HG03103 (cell line): ENCODE data around the gene B3GNT7.
"Not testable (repeated sequence)": the region's sequence is repeated elsewhere in the genome, so short reads cannot be mapped to it uniquely, and the experiment has no call there.

Experiments used
- ATAC-seq: cut with Tn5 transposase; IDR thresholded peaks from one replicate; pipeline ENCODE4 v1.9.1; 2021; ENCODE audit warnings: low read depth; ENCODE audit not compliant: unreplicated experiment

Gene B3GNT7

DNA sequence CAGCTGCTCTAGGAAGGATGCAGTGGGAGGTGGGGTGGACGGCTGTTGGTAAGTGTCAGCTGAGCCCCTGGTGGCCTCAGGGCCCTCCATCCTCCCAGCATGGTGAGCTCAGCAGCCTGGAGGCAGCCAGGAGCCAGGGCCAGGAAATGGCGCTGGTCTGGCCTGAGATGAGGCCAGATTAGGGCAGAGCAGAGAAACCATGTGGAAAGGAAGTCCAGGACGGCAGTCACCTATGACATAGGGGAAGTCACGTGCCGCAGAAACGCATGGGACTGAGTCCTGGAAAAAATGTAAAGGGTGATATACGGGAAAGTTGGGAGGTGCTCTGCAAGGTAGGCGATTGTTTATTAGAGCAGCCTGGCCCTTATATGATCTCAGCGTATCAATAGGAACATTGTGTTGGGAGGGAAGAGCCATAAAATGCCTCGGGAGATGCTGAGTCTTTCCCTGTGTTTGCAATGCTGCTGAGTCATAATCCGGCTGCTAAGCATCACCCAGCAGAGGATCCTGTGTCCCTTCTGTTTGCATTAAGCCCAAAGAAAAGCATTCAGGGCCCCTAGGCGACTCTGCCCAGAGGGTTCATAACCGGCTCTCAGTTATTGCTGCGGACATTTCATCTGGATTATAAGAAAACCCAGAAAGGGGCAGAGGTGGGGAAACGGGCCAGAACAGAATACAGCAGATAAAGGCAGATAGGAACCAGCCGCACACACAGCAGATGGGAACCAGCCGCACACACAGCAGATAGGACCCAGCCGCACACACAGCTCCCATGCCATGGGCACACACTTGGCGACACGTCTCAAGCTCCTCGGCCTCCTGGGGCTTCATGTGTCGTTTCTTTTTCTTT lies 30.3 kb upstream of the B3GNT7 start:
- ATAC-seq, result no peak

DNA sequence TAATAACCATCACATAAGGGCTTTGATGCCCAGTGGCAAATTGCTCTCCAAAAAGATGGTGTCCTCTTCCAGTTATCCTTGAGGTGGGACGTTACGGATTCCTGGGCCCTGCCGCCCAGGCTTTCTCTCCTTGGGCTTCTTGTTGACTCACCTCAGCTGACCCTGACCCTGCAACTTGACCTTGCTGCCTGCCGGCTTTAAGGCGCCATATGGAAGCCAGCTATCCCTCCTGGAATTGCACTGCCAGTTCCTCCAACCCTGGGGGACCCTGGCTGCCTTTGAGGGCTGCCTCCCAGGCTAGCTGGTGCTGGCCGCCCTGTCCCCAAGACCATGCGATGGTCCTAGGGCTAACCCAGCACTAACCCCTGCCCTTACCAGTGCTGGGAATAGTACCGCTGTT lies 28.3 kb upstream of the B3GNT7 start:
- ATAC-seq, result no peak

DNA sequence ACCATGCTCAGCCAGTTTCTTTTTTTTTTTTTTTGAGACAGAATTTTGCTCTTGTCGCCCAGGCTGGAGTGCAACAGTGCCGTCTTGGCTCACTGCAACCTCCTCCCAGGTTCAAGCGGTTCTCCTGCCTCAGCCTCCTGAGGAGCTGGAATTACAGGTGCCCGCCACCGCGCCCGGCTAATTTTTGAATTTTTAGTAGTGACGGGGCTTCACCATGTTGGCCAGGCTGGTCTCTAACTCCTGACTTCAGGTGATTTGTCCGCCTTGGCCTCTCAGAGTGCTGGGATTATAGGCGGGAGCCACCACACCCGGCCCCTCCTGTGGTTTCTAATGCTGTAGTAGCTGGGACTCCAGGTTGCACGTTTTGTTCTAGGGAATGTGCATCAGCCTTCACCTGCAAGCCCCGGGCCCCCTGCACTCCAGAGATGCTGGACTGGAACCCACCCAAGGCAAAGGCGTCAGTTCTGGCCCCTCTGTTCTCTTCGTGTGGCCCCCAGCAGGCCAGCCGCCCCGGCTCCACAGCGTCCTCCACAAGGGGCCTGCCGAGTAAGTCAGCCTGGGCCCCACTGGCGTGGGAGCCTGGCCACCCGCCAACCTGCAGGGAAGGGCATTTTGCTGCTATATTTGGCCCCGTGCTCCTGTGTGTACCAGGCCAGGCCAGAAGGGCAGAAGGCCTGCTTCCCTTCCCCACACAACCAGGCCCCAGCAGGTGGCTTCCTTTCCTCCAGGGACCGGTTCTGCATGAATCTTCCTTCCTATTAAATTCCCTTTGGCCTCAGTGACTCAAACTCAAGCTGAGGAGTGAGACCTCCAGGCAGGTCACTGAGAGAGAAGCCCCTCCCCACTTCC lies 25.7 kb upstream of the B3GNT7 start:
- no peak for ATAC-seq

GRCh38 chr2:231370429-231370748 lies 25.1 kb upstream of the B3GNT7 start:
- ATAC-seq, result no peak

GRCh38 chr2:231370749-231371429 lies 24.6 kb upstream of the B3GNT7 start:
- no peak for ATAC-seq

DNA sequence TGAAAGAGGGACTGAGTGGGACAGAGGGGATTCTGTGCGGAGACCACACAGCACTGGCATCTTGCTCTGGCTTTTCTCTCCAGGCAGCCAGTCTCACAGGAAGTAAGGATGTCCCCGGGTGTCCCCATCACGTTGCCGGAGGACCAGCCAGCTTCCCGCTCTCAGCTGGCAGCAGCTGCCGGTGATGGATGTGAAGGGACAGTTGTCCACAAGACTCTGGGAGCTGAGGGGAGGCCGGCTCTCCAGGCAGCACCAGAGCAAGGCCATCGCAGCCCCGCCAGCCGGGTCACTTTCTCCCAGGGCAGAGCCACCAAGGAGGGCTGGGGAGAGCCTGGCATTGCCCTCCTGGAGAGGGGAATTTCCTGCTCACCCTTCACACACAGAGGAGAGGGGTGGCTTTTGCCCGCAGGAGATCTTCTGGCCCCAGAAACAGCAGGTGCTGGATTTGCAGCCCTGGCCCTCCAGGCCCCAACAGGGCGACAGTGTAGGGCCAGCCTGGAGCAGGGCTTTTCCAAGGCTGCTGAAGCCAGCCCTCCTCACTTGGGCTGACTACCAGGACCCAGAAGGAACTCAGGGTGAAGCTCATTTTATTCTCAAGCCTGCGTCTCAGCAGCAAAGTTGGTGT lies 24.0 kb upstream of the B3GNT7 start:
- ATAC-seq, result no peak

DNA sequence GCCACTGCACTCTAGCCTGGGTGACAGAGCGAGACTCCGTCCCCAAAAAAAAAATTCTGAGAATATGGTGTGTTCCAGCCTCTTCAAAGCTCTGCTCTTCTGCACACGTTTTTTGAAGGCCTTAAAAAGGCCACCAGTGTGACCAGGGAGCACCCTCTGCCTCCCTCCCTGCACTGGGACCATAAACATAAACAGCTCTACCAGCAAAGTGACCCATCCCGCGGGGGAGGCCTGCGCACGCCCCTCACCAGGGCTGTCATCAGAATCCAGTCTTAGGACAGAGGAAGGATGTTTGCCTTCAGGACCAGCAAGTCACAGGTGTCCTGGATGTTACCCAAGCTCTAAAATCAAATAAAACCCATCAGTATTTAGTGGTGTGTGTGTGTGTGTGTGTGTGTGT lies 23.2 kb upstream of the B3GNT7 start:
- ATAC-seq, result no peak

DNA sequence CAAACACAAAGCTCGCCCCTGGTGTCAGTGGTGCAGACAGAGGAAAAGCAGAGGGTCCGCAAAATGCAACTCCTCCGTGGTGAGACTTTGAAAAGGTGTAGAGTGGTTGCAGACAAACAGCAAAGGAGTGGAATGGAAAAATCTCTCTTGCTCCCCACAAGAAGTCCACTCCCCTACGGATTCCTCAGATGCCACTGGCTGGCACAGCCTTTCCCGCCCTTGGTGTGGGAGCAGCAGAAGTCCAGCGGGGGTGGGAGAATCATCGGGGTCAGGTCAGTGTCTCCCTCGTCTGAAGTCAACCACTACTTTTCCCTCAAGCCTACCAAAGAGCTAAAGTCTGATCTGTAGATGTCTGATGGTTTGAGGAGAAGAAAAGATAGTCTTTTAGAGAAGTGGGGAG lies 22.3 kb upstream of the B3GNT7 start:
- ATAC-seq, result no peak

DNA sequence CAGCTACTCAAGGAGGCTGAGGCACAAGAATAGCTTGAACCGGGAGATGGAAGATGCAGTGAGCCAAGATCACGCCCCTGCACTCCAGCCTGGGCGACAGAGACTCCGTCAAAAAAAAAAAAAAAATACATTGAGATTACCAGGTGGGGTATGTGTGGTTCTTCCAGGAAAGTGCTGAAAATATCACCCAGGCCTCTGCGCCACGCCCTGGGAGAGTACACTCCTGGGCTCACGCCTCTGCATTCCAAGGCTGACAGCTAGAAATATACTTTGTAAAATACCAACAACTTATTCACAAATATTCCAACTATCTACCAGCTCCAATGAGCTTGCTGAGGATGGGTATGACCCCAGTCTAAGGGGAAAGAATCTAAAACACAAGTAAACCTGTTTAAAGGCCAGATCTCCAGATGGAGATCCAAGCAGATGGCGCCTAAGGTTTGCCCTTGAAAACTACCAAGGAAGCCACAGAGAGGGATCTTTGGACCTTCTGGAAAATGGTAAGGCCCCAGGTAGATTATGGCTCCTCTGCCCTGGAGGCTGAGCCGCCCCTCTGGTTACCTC lies 21.6 kb upstream of the B3GNT7 start:
- no peak for ATAC-seq

DNA sequence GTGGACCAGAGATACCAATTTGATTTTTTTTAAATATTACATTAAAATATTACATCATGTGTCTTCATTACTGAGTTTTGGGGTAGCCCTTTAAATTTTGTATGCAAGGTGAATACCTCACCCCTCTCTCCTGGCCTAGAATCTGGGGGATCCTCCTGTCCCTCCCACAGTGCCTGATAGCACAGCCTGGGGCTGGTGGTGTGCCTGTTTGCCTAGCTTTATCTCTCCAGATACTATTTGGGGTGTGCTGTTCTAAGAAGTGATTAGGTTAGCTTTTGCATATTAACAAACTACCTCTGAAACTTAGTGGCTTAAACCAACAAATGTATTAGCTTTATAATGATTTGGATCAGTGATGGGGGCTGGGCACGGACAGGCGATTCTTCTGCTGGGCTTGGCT lies 20.7 kb upstream of the B3GNT7 start:
- ATAC-seq, result no peak

DNA sequence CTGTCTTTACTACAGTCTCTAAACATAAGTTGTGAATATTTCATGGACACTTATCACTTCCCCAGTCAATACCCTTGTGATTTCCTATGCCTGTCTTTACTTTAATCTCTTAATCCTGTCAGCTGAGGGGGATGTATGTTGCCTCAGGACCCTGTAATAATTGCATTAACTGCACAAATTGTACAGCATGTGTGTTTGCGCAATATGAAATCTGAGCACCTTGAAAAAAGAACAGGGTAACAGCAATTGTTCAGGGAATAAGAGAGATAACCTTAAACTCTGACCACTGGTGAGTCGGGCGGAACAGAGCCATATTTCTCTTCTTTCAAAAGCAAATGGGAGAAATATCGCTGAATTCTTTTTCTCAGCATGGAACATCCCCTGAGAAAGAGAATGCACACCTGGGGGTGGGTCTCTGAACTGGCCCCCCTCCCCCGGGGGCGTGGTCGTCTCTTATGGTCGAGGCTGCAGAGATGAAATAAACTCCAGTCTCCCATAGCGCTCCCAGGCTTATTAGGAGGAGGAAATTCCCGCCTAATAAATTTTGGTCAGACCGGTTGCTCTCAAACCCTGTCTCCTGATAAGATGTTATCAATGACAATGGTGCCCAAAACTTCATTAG lies 19.4 kb upstream of the B3GNT7 start:
- ATAC-seq, result not testable (repeated sequence)

DNA sequence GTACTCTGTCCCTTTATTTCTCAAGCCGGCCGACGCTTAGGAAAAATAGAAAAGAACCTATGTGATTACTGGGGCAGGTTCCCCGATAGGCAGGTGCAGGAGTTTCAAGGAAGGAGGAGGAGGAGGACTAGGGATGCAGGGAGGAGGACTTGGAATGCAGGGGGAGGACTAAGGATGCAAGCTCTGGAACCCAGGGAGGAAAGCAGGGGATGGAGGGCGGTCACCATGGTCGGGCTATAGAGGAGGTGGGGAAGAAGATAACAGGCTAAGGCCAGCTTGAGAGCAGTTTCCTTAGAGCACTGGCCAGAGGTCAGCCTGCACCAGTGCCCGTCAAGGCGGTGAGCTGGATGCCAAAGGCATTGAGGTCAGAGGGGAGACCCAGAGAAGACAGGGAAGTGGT lies 18.7 kb upstream of the B3GNT7 start:
- ATAC-seq, result no peak

GRCh38 chr2:231378026-231378722 lies 17.3 kb upstream of the B3GNT7 start:
- ATAC-seq, result no peak

DNA sequence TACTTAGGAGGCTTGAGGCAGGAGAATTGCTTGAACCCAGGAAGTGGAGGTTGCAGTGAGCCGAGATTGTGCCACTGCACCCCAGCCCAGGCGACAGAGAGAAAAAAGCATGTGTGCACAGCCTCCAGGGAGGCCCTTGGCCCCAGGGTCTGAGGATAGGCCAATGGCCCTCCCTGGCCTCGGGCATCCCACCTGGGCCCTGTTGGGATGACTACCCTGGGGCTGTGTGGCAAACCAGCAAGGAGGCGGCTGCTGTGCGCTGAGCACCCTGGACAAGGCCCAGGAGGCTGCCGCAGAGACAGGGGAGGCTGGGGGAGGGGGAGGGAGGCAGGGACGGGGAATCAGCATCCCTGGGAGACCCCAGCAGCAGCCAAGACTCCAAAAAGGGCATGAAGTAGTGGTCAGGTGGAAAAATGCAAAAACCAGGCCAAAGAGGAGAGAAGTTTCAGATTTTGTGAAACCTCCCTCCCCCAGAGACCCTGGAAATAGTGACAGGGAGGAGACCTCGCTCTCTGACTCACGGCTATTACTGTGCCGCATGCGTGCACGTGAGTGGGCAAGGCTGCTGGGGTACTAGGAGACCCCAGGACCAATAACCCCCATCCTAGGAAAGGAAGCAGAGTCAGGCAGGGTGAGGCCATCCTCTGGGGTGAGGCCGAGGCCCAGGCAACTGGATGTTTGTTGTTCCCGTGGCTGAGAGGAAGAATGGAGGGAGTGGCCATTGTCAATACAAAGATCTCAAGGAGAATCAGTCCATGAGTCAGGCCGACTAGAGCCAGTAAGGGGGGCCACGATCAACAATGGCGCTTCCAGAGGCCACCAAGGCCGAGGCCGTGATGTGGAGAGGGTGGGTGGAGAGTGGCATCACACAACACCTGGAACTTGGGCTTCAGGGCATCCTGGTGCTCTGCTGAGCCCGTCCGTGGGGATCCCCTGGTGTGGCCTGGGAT lies 16.0 kb upstream of the B3GNT7 start:
- ATAC-seq, result no peak

DNA sequence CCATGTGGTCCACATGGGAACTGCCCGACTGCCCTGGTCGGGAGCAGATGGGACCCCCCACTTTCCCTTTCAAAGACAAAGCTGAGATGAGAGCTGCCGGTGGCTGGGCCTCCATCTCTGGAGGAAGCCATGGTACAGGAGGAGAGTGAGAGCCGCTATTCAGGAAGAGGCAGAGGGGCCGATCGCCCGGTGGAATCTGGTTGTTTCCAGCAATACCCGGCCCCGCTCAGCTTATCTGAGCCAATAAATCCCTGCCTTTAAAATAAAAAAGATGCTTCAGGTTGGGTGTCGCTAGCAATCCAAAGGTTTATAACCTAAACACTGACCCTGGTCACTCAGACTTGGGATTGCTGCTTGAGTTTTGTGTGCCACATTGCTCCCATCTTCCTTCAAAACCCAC lies 15.2 kb upstream of the B3GNT7 start:
- ATAC-seq, result no peak

GRCh38 chr2:231380991-231381847 lies 14.3 kb upstream of the B3GNT7 start:
- ATAC-seq, result no peak

DNA sequence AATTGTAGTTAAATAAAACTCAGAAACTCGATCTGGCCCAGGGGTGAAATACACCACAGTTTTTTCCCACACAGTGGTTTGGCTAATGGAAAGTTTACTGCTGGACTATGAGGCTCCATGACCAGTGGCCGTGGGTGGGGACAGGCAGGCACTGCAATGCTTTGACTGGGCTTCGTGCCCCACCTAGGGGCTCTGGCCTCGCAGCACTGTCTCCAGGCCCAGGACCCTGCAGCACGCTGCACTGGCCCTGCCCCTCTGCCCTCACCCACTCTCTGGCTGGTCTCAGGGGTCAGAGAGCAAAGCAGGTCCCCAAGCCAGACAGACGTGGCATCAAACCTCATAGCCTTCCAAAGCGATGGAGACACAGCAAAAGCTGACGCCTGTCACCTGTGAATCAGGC lies 13.4 kb upstream of the B3GNT7 start:
- ATAC-seq, result no peak
